ENCODE results near the gene FN3K.
A peak's percentile ranks its signal among the peaks of the same experiment; 100 is the strongest.
"Not testable (repeated sequence)": the region's sequence is repeated elsewhere in the genome, so short reads cannot be mapped to it uniquely, and the experiment has no call there.

The FN3K gene

GRCh38 chr17:82737967-82738877, 2.8 kb downstream of the FN3K start:
- DNase-seq: no peak

GRCh38 chr17:82740906-82741759, 5.7 kb downstream of the FN3K start:
- DNase-seq: no peak

GRCh38 chr17:82743344-82744219, 8.2 kb downstream of the FN3K start:
- no peak for DNase-seq

- DNase-seq: not testable (repeated sequence)
These were observed 9.3 kb downstream of the FN3K start for GRCh38 chr17:82744736-82745135.

- no peak for DNase-seq
These were observed 10.1 kb downstream of the FN3K start for GRCh38 chr17:82745524-82745923.

GRCh38 chr17:82748756-82749155, 13.3 kb downstream of the FN3K start:
- no peak for DNase-seq

- DNase-seq: no peak
These were observed 15.0 kb downstream of the FN3K start for GRCh38 chr17:82750241-82750908.

GRCh38 chr17:82751171-82751570, 15.8 kb downstream of the FN3K start:
- DNase-seq: peak; percentile 10

GRCh38 chr17:82751571-82752370, 16.4 kb downstream of the FN3K start, which contains the start of gene TBCD:
Gene TBCD (plus strand): TSS chr17:82752065. CDS start chr17:82752194, 129 bp downstream.
- peak; percentile 81 for DNase-seq

- peak; percentile 26 for DNase-seq
These were observed 17.2 kb downstream of the FN3K start for GRCh38 chr17:82752371-82753200.

GRCh38 chr17:82753201-82753464, 17.7 kb downstream of the FN3K start:
- no peak for DNase-seq

GRCh38 chr17:82754297-82755208, 19.1 kb downstream of the FN3K start:
- peak; percentile 56 for DNase-seq

GRCh38 chr17:82756166-82756565, 20.8 kb downstream of the FN3K start:
- no peak for DNase-seq

- DNase-seq: no peak
These were observed 30.0 kb downstream of the FN3K start for GRCh38 chr17:82765371-82765770.

GRCh38 chr17:82767041-82767754, 31.8 kb downstream of the FN3K start:
- DNase-seq: no peak

GRCh38 chr17:82769041-82769440, 33.6 kb downstream of the FN3K start:
- DNase-seq: no peak

- DNase-seq: peak; percentile 64
These were observed 36.6 kb downstream of the FN3K start for GRCh38 chr17:82772026-82772425.

GRCh38 chr17:82774456-82774855, 39.0 kb downstream of the FN3K start:
- DNase-seq: not testable (repeated sequence)
